Occipital lobe (tissue), 2 donors: ENCODE measurements around the gene MYOZ1. TPM values are rescaled to one million over a fixed set of nuclear protein-coding genes. Genes with fewer than 3 reads are reported as not detected.
"Not testable (repeated sequence)": the region's sequence is repeated elsewhere in the genome, so short reads cannot be mapped to it uniquely, and the experiment has no call there.

ENCODE experiments used
- DNase-seq: peaks from one replicate; lab custom pipeline; 2025; lab: John Stamatoyannopoulos, UW
- total RNA-seq: library from RNA; depleted of rRNA; stranded (reverse); fragments of >200 nt; gene quantifications from one replicate; pipeline ENCODE4 v1.2.3, GENCODE V29; 2014

MYOZ1 gene
- total RNA-seq = 0.78 TPM

- no peak for DNase-seq
These were observed at the start of gene MYOZ1 for GRCh38 chr10:73641328-73642060. Gene MYOZ1 (minus strand): TSS chr10:73641474. CDS start chr10:73640017, 1,457 bp downstream.

- DNase-seq = not testable (repeated sequence)
These were observed 49.5 kb upstream of the MYOZ1 start for GRCh38 chr10:73690755-73691154.

GRCh38 chr10:73689596-73689995 is 48.3 kb upstream of the MYOZ1 start:
- not testable (repeated sequence) for DNase-seq

- DNase-seq = not testable (repeated sequence)
These were observed 46.4 kb upstream of the MYOZ1 start for GRCh38 chr10:73687641-73688040.

GRCh38 chr10:73674546-73674945 is 33.3 kb upstream of the MYOZ1 start:
- DNase-seq = not testable (repeated sequence)

GRCh38 chr10:73668378-73668777 is 27.1 kb upstream of the MYOZ1 start:
- DNase-seq = not testable (repeated sequence)

GRCh38 chr10:73666153-73666809 is 25.0 kb upstream of the MYOZ1 start:
- DNase-seq = not testable (repeated sequence)

GRCh38 chr10:73665581-73665980 is 24.3 kb upstream of the MYOZ1 start:
- not testable (repeated sequence) for DNase-seq

- not testable (repeated sequence) for DNase-seq
These were observed 23.1 kb upstream of the MYOZ1 start for GRCh38 chr10:73664156-73665040.

- not testable (repeated sequence) for DNase-seq
These were observed 22.3 kb upstream of the MYOZ1 start for GRCh38 chr10:73663621-73664020.

- DNase-seq = not testable (repeated sequence)
These were observed 21.4 kb upstream of the MYOZ1 start for GRCh38 chr10:73662705-73663104.

GRCh38 chr10:73655990-73656298 is 14.7 kb upstream of the MYOZ1 start, which contains the start of gene SYNPO2L:
Gene SYNPO2L (minus strand): TSS chr10:73656029. CDS start chr10:73655922, 107 bp downstream.
- DNase-seq = no peak

GRCh38 chr10:73655257-73655989 is 14.1 kb upstream of the MYOZ1 start:
- DNase-seq = no peak

- DNase-seq = no peak
These were observed 12.4 kb upstream of the MYOZ1 start for GRCh38 chr10:73653701-73654100.

- DNase-seq = no peak
These were observed 11.9 kb upstream of the MYOZ1 start for GRCh38 chr10:73653195-73653594.

- DNase-seq = no peak
These were observed 9.5 kb upstream of the MYOZ1 start for GRCh38 chr10:73650537-73651331.

GRCh38 chr10:73649876-73650536 is 8.7 kb upstream of the MYOZ1 start:
- DNase-seq = no peak

- DNase-seq = no peak
These were observed 7.9 kb upstream of the MYOZ1 start for GRCh38 chr10:73648975-73649829.
